Duodenal mucosa (tissue), 2 donors: Measurements from ENCODE around the gene TUBG2.
A peak's percentile ranks its signal among the peaks of the same experiment; 100 is the strongest.

Experiments
- H3K27ac ChIP-seq: one replicate; pipeline ENCODE4 v1.7.0; 2013; ENCODE audit warnings: low read depth, low read length
- H3K27me3 ChIP-seq, 2 donors: one replicate each; pipeline ENCODE4 v1.7.0; 2013; ENCODE audit warnings: low read length in 2 of 2, control low read depth in 1 of 2; ENCODE audit not compliant: insufficient read depth in 2 of 2, control insufficient read depth in 1 of 2
- H3K36me3 ChIP-seq, 2 donors: one replicate each; pipeline ENCODE4 v1.7.0; 2013; ENCODE audit warnings: low read length in 2 of 2, control low read depth in 1 of 2; ENCODE audit not compliant: insufficient read depth in 2 of 2, control insufficient read depth in 1 of 2
- H3K4me1 ChIP-seq, 2 donors: one replicate each; pipeline ENCODE4 v1.7.0; 2013; ENCODE audit warnings: low read length in 2 of 2, control low read depth in 1 of 2; ENCODE audit not compliant: insufficient read depth in 2 of 2, control insufficient read depth in 1 of 2
- H3K4me3 ChIP-seq, 2 donors: one replicate each; pipeline ENCODE4 v1.7.0; 2013; ENCODE audit warnings: low read length in 2 of 2, low read depth in 1 of 2
- H3K9ac ChIP-seq, 2 donors: one replicate each; pipeline ENCODE4 v1.7.0; 2013; ENCODE audit warnings: low read length in 2 of 2, low read depth in 1 of 2
- H3K9me3 ChIP-seq, 2 donors: one replicate each; pipeline ENCODE4 v1.7.0; 2013; ENCODE audit warnings: low read length in 2 of 2, control low read depth in 1 of 2; ENCODE audit not compliant: control insufficient read depth in 1 of 2

The TUBG2 gene

GRCh38 chr17:42683407-42684034, 24.4 kb downstream of the TUBG2 start:
- Histone ChIP-seq H3K9ac (peak overlapping the region in 1 of 2 donors; percentile 32), H3K27me3 (peaks cover 22 to 46% of the 10 kb centered on the region in 2 donors), H3K4me3 (peak overlapping the region; percentile 24 to 68), H3K36me3 (peaks cover 0 to 3% of the 10 kb centered on the region in 2 donors), H3K4me1 (peaks cover 42 to 59% of the 10 kb centered on the region in 2 donors), H3K27ac (no peak overlapping the region), H3K9me3 (no peaks in the 10 kb centered on the region)

GRCh38 chr17:42684929-42685556, 26.0 kb downstream of the TUBG2 start:
- H3K4me1 ChIP-seq, result peaks cover 30 to 45% of the 10 kb centered on the region in 2 donors
- no peak overlapping the region for H3K27ac ChIP-seq
- no peak overlapping the region for H3K9ac ChIP-seq
- no peak overlapping the region for H3K4me3 ChIP-seq
- H3K27me3 ChIP-seq, result peaks cover 22 to 46% of the 10 kb centered on the region in 2 donors
- no peaks in the 10 kb centered on the region for H3K9me3 ChIP-seq
- peaks cover 0 to 3% of the 10 kb centered on the region in 2 donors for H3K36me3 ChIP-seq

- Histone ChIP-seq H3K36me3 (peaks cover 0 to 3% of the 10 kb centered on the region in 2 donors), H3K27me3 (peaks cover 22 to 46% of the 10 kb centered on the region in 2 donors), H3K9ac (no peak overlapping the region), H3K27ac (no peak overlapping the region), H3K4me1 (peaks cover 23 to 38% of the 10 kb centered on the region in 2 donors), H3K4me3 (no peak overlapping the region), H3K9me3 (no peaks in the 10 kb centered on the region)
Observed at GRCh38 chr17:42685831-42686230, 26.7 kb downstream of the TUBG2 start.

- Histone ChIP-seq H3K36me3 (peaks cover 0 to 3% of the 10 kb centered on the region in 2 donors), H3K27me3 (peaks cover 18 to 40% of the 10 kb centered on the region in 2 donors)
Observed at GRCh38 chr17:42686520-42687128, 27.5 kb downstream of the TUBG2 start.

GRCh38 chr17:42687707-42688320, 28.7 kb downstream of the TUBG2 start:
- Histone ChIP-seq H3K27ac (no peak overlapping the region), H3K27me3 (peaks cover 13 to 35% of the 10 kb centered on the region in 2 donors), H3K9me3 (no peaks in the 10 kb centered on the region), H3K4me3 (no peak overlapping the region), H3K36me3 (peaks cover 0 to 3% of the 10 kb centered on the region in 2 donors), H3K4me1 (peaks cover 14 to 21% of the 10 kb centered on the region in 2 donors), H3K9ac (no peak overlapping the region)

More at GRCh38 chr17:42686520-42687128, 27.5 kb downstream of the TUBG2 start:
- Histone ChIP-seq H3K4me3 (no peak overlapping the region), H3K9ac (no peak overlapping the region), H3K27ac (no peak overlapping the region), H3K9me3 (no peaks in the 10 kb centered on the region), H3K4me1 (peaks cover 20 to 33% of the 10 kb centered on the region in 2 donors)

GRCh38 chr17:42690596-42690995, 31.5 kb downstream of the TUBG2 start:
- Histone ChIP-seq H3K27me3 (peaks cover 5 to 12% of the 10 kb centered on the region in 2 donors), H3K27ac (no peak overlapping the region), H3K4me1 (peaks cover 0 to 3% of the 10 kb centered on the region in 2 donors), H3K36me3 (peaks cover 0 to 3% of the 10 kb centered on the region in 2 donors), H3K9ac (no peak overlapping the region), H3K9me3 (no peaks in the 10 kb centered on the region), H3K4me3 (no peak overlapping the region)

GRCh38 chr17:42691021-42691545, 32.0 kb downstream of the TUBG2 start:
- Histone ChIP-seq H3K4me3 (no peak overlapping the region), H3K9me3 (no peaks in the 10 kb centered on the region), H3K9ac (no peak overlapping the region), H3K27ac (no peak overlapping the region), H3K36me3 (peaks cover 0 to 7% of the 10 kb centered on the region in 2 donors), H3K27me3 (peaks cover 5 to 7% of the 10 kb centered on the region in 2 donors), H3K4me1 (no peaks in the 10 kb centered on the region)

- no peaks in the 10 kb centered on the region for H3K4me1 ChIP-seq
- H3K4me3 ChIP-seq, result no peak overlapping the region
- no peak overlapping the region for H3K9ac ChIP-seq
- no peaks in the 10 kb centered on the region for H3K9me3 ChIP-seq
- peaks cover 0 to 10% of the 10 kb centered on the region in 2 donors for H3K36me3 ChIP-seq
- no peak overlapping the region for H3K27ac ChIP-seq
- H3K27me3 ChIP-seq, result no peaks in the 10 kb centered on the region
Observed at GRCh38 chr17:42692489-42692888, 33.4 kb downstream of the TUBG2 start.

GRCh38 chr17:42694524-42694923, 35.4 kb downstream of the TUBG2 start:
- no peak overlapping the region for H3K27ac ChIP-seq
- no peak overlapping the region for H3K9ac ChIP-seq
- no peaks in the 10 kb centered on the region for H3K4me1 ChIP-seq
- H3K27me3 ChIP-seq, result no peaks in the 10 kb centered on the region
- H3K36me3 ChIP-seq, result peaks cover 0 to 15% of the 10 kb centered on the region in 2 donors
- H3K4me3 ChIP-seq, result no peak overlapping the region
- H3K9me3 ChIP-seq, result no peaks in the 10 kb centered on the region
